Measurements from ENCODE around the gene PRR16.

The PRR16 gene

DNA sequence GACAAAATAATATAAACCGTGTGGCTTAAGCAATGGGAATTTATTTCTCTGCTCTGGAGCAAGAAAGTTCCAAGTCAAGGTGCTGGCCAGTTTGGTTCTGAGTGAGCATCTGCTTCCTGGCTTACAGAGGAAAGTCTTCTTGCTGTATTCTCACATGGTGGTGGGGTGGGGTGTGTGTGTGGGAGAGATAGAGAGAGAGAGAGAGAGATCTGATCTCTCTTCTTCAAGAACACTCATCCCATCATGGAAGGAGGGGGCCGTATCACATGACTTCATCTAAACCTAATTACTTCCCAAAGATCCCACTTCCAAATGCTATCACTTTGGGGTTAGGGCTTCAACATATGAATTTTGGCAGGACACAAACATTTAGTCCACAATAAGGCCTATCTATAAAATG is 91.2 kb downstream of the PRR16 start:
- TF ChIP-seq, protein P1, sequence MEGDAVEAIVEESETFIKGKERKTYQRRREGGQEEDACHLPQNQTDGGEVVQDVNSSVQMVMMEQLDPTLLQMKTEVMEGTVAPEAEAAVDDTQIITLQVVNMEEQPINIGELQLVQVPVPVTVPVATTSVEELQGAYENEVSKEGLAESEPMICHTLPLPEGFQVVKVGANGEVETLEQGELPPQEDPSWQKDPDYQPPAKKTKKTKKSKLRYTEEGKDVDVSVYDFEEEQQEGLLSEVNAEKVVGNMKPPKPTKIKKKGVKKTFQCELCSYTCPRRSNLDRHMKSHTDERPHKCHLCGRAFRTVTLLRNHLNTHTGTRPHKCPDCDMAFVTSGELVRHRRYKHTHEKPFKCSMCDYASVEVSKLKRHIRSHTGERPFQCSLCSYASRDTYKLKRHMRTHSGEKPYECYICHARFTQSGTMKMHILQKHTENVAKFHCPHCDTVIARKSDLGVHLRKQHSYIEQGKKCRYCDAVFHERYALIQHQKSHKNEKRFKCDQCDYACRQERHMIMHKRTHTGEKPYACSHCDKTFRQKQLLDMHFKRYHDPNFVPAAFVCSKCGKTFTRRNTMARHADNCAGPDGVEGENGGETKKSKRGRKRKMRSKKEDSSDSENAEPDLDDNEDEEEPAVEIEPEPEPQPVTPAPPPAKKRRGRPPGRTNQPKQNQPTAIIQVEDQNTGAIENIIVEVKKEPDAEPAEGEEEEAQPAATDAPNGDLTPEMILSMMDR (conservative IDR thresholded peaks at IDR 0.05; ENCODE audit: low read depth, low read length), result no peak
- H3K4me3 ChIP-seq (ENCODE audit: low read length), result no peak overlapping the region
- no peak for DNase-seq (ENCODE audit: low read depth)

DNA sequence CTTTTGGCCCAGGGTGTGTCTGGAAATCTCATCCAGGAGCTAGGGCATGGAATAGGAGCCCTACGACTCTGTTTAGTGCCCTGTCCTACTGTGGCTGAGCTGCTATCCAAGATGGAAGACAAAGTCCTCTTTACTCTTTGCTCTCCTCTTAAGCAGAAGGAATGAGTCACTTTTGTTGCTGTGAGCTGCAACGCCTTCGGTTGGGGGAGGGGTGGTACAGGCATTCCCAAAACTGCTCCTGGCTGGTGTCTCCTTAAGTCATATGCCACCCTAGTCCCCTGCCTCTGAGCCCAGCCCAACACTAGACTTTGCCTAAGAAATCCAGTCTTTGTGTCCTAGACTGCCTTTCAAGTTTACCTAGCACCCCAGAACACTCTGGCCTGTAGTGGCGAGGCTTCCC is 99.9 kb downstream of the PRR16 start:
- H3K4me3 ChIP-seq (ENCODE audit: low read length), result no peak overlapping the region
- no peak for DNase-seq (ENCODE audit: low read depth)
- TF ChIP-seq, protein P1 (conservative IDR thresholded peaks at IDR 0.05; ENCODE audit: low read depth, low read length), result no peak

DNA sequence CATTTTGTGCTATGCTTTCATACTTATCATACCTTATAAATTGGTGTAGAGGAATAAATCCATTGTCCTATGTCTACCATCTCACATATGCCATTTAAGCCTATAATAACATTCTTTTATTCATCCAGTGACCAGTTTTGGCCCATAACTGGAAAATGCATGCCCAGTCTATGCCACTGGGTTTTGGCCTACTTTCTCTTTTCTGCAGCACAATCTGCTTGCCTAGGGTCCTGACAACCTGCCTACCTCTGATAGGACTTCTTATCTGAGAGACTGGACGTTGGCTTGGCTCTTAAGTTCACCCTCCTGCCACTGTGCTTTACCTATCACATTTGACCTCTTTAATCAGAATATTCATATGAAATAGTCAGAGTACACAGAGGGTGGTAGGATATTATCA is 103.0 kb downstream of the PRR16 start:
- no peak for DNase-seq (ENCODE audit: low read depth)
- TF ChIP-seq, protein P1 (conservative IDR thresholded peaks at IDR 0.05; ENCODE audit: low read depth, low read length), result no peak
- no peak overlapping the region for H3K4me3 ChIP-seq (ENCODE audit: low read length)

DNA sequence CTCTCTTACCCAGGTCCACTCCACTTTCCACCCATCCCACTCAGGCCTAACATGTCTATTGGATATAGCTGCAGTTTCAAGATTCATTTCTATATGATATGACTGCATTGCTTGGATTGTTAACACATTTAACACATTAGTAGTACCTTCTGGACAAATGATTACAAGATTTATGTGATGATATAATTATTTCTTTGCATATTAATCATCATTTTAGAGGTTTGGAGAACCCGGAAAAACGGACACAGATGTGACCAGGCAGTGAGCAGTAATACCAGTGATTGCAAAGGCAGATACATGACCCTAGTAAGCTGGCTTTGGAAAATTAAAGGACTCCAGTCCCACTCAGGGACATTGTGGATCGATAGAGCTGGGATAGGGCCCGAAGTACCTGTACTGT is 103.8 kb downstream of the PRR16 start:
- no peak for DNase-seq (ENCODE audit: low read depth)
- no peak overlapping the region for H3K4me3 ChIP-seq (ENCODE audit: low read length)
- TF ChIP-seq, protein P1 (conservative IDR thresholded peaks at IDR 0.05; ENCODE audit: low read depth, low read length), result no peak

DNA sequence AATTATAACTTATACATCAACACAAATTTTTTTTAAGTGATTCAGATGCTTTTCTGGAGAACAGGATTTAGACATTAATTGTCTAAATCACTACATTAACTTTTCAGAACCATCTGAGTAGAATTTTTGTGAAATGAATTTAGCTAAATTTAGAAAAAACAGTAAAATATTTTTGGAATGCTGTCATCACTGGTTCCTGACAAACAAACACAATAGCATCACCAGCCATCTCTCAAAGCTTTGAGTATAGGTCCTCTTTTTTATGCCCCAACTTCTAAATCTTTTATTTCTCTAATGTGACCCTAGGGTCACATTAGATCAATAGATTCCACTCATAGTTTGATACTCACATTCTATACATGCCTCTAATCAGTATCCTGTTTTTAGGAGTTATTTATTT is 104.6 kb downstream of the PRR16 start:
- TF ChIP-seq, protein P1 (conservative IDR thresholded peaks at IDR 0.05; ENCODE audit: low read depth, low read length), result no peak
- no peak overlapping the region for H3K4me3 ChIP-seq (ENCODE audit: low read length)
- DNase-seq (ENCODE audit: low read depth), result no peak

DNA sequence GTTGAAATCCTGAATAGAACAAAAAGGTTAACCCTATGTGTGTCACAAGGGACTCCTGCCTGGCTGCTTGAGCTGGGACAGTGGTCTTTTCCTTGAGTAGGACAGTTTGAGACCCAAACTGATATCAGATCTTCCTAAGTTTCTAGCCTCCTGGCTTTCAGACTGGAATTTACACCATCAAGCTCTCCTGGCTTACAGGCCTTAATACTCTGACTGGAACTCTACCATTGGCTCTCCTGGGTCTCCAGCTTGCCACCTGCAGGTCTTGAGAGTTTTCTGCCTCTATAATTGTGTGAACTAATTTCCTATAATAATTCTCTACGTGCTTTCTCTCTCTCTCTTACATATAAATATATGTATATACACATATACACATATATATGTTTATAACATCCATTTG is 112.5 kb downstream of the PRR16 start:
- DNase-seq (ENCODE audit: low read depth), result no peak

DNA sequence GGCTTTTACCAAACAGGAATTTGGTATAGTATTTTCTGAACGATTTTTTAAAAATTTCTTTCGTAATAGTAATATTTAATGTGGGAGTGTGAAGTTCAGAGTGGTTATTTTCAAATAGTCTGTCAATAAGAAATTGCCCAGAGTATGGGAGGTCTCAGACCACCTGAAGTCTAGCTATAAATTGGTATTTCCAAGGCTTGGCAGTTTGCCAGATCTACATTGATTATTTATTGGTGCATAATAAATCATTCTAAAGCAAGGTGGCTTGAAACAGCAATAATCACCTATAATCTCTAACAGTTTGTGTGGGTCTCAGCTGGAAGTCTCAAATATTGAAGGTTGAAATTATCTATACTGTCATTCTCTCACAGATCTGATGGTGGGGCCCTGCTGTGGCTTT is 118.5 kb downstream of the PRR16 start:
- no peak overlapping the region for H3K4me3 ChIP-seq (ENCODE audit: low read length)
- TF ChIP-seq, protein P1 (conservative IDR thresholded peaks at IDR 0.05; ENCODE audit: low read depth, low read length), result no peak
- DNase-seq (ENCODE audit: low read depth), result no peak

More for the DNA sequence above, 112.5 kb downstream of the PRR16 start:
- TF ChIP-seq, protein P1 (conservative IDR thresholded peaks at IDR 0.05; ENCODE audit: low read depth, low read length), result no peak
- H3K4me3 ChIP-seq (ENCODE audit: low read length), result no peak overlapping the region
